Right ventricle myocardium superior (tissue), 1 donor: ENCODE data around the gene TBCK. TPM values are rescaled to one million over a fixed set of nuclear protein-coding genes. Genes with fewer than 3 reads are reported as not detected.
A peak's percentile ranks its signal among the peaks of the same experiment; 100 is the strongest.

Experiments used
- ATAC-seq: fragments of 200-7000 bp; cut with Tn5 transposase; one replicate; pipeline ENCODE4 v1.9.1; 2020; ENCODE audit warnings: mild to moderate bottlenecking; ENCODE audit not compliant: poor library complexity
- DNase-seq: peaks from one replicate; pipeline ENCODE4 v3.0.0-alpha.2; 2020
- intact Hi-C: fragments of 100-400 bp; cut with DNase I; formaldehyde crosslinking; loops from one replicate; pipeline ENCODE4 v1.11.2; 2022
- long read RNA-seq: library from polyadenylated mRNA; unstranded; transcript quantifications from one replicate; pipeline ENCODE4 v2.0.0, GENCODE V29; 2021
- total RNA-seq: library from RNA; stranded (reverse); fragmentation: NEBNext Ultra II Directional; extraction: Animal tissue kit (Norgen Biotek cat#: 25700); gene quantifications from one replicate; pipeline ENCODE4 v1.2.1, GENCODE V29; 2021
- donor health status: DM: no; HTN: yes; CAD: no; lungs with severe emphysema.

TBCK gene
- 17.0 TPM for total RNA-seq
- long read RNA-seq, transcript TBCK-204 (26 exons, 3,047 nt), result major isoform, 5 of 7 reads
- long read RNA-seq, partial matches to known transcripts, result 0 of 7 reads
- long read RNA-seq, other reads (novel, unspliced or antisense), result 1 of 7 reads

DNA sequence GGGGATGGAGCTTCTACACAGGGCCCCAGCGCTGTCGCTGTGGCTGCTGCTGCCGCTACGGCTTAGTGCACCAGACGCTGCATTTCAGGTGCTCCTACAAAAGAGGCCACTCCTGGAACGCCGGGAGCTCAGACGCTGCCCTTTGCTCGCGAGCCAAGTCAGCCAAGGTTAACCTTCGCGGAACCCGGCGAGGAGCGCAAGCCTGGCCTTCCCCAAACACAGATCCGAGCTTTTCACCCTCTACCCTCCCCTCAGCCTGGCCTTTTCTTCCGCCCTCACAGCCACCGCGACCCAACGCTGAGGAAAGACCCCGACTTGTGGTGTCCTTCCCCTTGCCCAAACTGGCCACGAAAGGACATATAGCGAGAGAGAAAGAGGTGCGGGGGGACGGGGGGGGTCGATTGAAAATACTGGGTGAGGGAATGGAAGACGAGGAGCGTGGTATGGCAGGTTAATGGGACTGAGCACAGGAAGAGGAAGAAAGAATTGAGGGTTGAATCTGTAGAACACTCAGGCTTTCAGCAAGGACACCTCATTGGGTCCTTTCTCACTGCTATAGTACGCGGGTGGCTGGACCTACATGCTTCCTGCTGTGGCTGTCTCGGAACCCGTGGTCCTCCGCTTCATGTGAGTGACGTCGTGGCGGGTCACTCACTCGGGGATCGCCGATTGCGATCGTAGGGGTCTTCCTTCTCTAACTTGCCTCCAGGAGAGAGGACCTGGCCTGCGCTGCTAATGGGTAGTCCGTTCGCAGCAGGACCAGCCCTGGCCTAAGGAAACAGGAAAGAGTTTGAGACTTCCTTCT, at the start of gene TBCK, which contains the start of gene AIMP1:
TBCK (minus strand) TSS at position 242 of the 805 bp plus-strand sequence. CDS start 7,249 bp downstream, outside the sequence.
AIMP1 (plus strand) TSS at position 583 of the 805 bp plus-strand sequence. CDS start 8,460 bp downstream, outside the sequence.
- DNase-seq, result peak; percentile 91
- intact Hi-C loops, result no loop called here
- peak; percentile 99 for ATAC-seq

DNA sequence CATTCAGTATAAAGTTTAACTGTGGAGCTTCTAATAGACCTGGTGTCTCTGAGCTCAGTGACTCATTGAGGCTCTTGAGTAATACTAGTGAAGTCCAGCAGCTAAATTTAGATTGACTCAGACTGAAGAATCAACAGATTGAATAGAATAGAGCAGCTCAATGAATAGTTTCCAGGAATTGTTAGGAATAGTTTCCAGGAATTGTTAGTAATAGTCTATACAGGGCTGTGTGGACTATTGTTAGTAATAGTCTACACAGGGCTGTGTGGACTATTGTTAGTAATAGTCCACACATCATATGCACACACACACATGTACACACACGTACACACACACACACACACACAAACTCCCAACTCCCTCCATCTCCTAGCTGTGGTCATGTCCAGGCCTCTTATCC, 49.6 kb upstream of the TBCK start:
- intact Hi-C loops, result no loop called here
- ATAC-seq, result peak; percentile 82
- no peak for DNase-seq

DNA sequence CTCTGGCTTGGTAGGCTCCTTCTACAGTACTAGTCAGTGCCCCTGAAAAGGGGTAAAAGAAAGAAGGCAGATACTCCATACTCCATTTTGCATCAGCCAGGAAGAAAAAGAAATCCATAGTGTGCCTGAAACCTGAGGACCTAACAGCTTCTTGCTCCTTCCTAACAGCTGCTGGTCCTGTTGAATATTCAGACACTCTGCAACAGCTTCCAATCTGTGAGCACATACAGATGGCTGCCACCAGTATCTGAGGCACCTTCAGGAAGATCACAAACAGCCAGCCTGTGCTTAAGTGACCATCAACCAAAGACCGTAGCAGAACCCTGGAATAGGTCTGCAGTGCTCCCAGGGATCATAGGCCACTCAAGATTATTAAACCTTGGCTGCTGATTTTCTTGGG, 48.3 kb upstream of the TBCK start:
- intact Hi-C loops, result no loop called here
- no peak for ATAC-seq
- DNase-seq, result no peak

DNA sequence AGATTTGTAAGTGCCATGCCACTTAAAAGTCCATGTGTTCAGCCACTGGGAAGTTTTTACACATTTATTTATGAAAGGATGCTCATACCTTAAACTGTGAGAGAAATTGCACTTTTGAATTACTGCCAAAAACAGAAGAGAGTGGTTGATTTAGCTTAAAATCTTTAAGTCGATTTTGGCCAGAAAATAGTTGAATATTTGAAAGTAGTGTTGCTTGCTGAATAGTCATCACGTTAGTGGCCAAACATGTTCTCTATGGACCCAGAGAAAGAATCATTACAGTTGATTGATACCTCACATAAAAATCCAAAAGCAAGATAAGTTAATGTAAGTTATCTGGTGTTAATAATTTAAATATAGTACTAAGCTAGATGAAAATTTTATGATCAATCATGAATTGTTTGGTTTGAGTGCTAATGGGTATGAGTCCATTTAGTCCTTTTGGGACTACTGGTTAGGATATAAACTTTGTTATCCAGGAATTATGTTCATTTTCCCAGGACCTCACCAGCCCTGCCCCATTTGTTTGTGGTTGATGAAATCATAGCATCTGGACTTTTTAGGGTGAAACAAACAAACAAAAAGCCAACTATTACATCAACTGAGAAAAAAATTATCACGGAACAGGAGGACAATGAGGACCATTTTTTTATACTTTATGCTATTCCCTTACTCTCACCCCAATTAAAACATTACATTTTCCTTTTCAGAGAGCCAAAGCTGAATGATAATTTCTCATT, 46.2 kb upstream of the TBCK start:
- DNase-seq (no peak), ATAC-seq (no peak)
- intact Hi-C loops, result no loop called here

DNA sequence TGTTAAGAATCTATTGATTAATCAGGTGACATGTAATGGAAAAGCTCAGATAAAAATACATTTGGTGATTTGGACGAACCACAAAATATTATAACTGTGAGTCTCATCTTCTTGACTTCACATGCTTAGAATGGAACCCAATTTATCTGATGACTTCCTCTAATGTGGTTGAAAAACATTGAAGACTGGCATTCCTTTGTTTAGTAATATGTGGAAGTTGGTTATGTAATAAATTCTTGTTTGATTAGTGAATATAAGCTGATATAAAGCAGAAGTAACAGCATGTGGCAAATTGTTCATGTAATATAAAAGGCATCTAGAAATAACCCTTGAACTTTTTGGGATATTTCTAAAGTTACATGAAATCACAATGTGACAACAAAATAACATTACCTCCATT, 42.9 kb upstream of the TBCK start:
- DNase-seq (no peak), ATAC-seq (no peak)
- intact Hi-C loops, result no loop called here

DNA sequence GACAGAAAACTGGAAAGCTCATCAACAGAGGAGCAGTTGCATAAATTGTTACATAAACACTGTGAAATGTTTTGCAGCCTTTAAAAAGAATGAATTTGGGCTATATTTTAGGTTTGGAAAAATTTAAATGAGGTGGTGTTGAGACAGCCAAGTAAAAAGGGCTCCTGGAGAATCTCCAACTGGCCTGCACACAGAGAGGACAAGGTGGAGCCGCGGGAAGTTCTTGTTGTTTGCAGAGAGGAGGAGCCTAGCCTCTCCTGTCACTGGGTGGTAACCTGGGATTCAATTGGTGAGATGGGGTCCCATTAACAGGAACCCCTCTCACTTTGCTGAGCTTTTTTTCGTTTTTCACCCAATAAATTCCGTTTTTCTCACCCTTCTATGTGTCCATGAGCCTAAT, 39.2 kb upstream of the TBCK start:
- DNase-seq (no peak), ATAC-seq (no peak)
- intact Hi-C loops, result no loop called here

DNA sequence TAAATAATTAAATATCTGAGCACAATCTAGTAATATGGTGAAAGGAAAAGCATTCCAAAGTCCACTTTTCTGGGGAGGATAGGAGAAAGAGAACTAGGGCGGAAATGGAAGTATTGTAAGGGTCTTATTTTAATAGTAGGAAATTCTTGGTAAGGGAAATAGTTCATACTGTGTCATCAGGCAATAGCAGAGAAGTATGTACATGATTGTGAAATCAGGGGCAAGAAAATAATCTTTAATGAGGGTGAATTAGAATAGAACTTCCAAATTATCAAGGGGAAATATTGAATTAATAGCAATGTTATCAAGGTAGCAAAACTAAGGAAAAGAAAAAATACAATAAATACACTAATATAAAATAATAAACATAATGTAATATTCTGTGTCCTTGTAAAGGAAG, 37.8 kb upstream of the TBCK start:
- no peak for DNase-seq
- ATAC-seq, result no peak
- intact Hi-C loops, result no loop called here

DNA sequence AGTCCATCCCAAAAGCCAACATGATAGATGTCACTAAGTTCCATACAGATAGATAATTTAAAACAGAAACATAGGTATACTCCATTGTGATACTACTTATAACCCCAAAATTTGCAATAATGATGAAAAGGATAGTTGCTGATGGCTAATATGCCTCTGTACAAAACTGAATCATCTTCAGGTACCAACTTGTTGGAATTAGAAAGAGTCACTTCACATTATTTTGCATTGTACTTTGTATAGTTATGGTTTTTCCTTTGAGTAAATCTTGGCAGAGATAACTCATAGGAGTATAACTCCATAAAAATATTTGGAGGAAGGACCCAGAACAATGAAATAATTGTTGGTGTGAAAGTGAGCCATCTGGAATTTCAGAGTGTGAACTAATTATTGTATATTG, 35.0 kb upstream of the TBCK start:
- DNase-seq, result no peak
- ATAC-seq, result no peak
- intact Hi-C loops, result no loop called here

DNA sequence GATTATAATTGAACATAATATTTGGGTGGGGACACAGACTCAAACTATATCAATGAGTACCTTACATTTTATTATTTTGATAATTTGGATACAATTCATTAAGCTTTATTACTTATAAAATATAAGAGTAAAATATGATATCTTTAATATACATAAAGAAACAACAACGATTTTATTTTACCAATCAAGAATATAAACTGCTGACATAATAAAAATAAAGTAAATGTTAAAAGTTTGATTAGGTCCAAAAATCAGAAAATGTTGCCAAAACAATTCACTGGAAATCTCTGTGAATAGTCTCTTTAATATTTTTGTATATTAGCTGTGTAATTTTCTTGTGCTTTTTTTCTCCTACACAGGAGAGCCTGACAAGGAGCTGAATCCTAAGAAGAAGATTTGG, 31.2 kb upstream of the TBCK start:
- intact Hi-C loops, result no loop called here
- no peak for ATAC-seq

DNA sequence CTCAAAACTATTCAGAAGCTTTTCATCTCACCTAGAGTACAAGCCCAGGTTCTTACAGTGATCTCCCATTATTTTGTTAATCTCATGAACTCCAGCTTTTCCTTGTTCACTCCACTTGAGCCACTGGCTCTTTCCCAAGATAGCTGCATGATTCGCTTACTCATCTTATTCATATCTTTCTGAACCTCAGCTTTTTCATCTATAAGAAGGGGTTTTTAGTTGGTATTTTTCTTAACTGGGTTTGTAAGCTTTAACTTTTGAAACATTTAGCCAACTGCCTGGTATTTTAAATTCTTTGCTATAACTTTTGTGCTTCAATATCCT, 28.6 kb upstream of the TBCK start:
- intact Hi-C loops, result no loop called here
- ATAC-seq, result no peak
- no peak for DNase-seq

More for the DNA sequence above, 31.2 kb upstream of the TBCK start:
- DNase-seq, result no peak

DNA sequence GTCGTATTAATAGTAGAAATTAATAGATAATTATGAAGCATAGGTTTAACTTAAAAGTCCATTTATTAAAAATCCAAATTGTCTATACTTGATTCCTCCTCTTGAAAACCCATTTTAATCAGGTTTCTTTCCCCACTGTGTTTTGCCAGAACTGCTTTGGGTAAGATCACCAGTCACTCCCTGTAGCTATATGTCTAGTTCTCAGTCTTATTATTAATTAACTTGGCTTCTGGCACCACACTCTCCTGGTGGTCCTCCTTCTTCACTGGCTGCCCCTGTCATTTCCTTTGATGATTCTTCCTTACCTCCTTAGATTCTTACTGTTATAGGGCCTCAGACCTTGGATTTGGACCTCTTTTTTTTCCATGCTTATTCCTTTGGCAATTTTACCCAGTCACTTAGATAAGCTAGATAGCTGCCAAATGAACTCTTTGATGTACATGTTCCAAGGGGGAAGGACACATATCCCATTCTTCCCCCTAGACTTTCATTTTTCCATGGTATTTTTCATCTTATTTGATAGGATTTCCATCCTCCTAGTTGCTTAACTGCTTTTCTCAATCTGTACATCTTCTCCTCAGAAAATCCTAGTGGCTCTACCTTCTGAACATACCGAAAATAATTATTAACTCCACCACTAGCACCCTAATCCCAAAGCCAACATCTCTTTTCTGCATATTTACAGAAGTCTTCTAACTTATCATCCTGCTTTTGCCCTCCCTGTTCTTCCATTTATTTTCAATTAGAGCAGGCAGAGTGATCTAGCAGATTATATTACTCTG, 28.0 kb upstream of the TBCK start:
- no peak for ATAC-seq
- intact Hi-C loops, result no loop called here
- no peak for DNase-seq

DNA sequence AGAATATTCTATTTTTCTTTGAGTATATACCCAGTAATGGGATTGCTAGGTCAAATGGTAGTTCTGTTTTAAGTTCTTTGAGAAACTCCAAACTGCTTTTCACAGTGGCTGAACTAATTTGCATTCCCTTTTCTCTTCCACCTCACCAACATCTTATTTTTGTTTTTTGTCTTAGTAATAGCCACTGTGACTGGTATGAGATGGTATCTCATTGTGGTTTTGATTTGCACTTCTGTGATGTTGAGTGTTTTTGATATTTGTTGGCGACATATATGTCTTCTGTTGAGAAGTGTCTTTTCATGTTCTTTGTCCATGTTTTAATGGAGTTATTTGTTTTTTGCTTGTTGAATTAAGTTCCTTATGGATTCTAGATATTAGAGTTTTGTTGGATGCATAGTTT, 24.8 kb upstream of the TBCK start:
- no peak for DNase-seq
- intact Hi-C loops, result no loop called here
- ATAC-seq, result no peak

DNA sequence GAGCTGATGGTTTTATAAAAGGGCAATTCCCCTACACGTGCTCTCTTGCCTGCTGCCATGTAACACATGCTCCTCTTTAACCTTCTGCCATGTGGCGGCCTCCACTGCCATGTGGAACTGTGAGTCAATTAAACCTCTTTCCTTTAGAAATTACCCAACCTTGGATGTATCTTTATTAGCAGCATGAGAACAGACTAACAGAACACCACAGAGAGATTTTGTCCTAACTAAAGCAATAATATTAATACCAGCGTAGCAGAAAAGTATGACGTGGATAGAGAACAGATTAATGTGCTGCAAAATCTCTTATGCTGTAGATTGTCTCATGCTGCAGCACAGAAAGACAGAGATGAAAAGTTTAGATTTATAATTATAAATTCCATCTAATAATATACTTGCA, 23.4 kb upstream of the TBCK start:
- intact Hi-C loops, result no loop called here
- no peak for ATAC-seq
- no peak for DNase-seq

DNA sequence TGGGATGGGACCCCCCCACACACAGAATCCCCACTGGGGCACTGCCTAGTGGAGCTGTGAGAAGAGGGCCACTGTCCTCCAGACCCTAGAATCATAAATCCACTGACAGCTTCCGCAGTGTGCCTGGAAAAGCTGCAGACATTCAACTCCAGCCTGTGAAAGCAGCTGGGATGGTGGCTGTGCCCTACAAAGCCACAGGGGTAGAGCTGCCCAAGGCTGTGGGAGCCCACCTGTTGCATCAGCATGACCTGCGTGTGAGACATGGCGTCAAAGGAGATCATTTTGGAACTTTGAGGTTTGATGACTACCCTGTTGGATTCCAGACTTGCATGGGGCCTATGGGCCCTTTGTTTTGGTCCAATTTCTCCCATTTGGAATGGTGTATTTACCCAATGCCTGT, 22.7 kb upstream of the TBCK start:
- DNase-seq, result no peak
- intact Hi-C loops, result no loop called here
- no peak for ATAC-seq

DNA sequence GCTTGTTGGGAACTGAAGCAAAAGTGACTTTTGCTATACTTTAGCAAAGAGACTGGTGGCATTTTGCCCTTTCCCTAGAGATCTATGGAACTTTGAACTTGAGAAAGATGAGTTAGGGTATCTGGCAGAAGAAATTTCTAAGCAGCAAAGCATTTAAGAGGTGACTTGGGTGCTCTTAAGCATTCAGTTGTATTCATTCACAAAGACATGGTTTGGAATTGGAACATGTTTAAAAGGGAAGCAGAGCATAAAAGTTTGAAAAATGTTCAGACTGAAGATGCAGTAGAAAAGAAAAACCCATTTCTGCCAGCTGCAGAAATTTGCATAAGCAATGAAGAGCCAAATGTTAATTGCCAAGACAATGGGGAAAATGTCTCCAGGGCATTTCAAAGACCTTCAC, 21.9 kb upstream of the TBCK start:
- no peak for DNase-seq
- intact Hi-C loops, result no loop called here

DNA sequence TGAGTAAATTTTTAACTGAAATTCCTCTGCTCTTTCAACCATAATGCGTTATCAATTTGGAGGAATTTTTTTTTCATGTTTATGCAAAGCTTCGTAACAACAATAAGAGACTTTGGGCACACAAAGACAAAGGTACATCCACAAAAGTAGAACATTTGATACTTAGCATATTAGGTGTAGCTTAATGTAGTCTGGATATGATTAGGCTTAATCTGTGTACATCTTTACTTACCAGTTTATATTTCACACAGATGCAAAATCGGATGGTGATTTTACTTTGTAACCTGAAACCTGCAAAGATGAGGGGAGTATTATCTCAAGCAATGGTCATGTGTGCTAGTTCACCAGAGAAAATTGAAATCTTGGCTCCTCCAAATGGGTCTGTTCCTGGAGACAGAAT, 20.6 kb upstream of the TBCK start:
- DNase-seq, result no peak
- ATAC-seq, result no peak
- intact Hi-C loops, result no loop called here

More for the DNA sequence above, 21.9 kb upstream of the TBCK start:
- no peak for ATAC-seq

DNA sequence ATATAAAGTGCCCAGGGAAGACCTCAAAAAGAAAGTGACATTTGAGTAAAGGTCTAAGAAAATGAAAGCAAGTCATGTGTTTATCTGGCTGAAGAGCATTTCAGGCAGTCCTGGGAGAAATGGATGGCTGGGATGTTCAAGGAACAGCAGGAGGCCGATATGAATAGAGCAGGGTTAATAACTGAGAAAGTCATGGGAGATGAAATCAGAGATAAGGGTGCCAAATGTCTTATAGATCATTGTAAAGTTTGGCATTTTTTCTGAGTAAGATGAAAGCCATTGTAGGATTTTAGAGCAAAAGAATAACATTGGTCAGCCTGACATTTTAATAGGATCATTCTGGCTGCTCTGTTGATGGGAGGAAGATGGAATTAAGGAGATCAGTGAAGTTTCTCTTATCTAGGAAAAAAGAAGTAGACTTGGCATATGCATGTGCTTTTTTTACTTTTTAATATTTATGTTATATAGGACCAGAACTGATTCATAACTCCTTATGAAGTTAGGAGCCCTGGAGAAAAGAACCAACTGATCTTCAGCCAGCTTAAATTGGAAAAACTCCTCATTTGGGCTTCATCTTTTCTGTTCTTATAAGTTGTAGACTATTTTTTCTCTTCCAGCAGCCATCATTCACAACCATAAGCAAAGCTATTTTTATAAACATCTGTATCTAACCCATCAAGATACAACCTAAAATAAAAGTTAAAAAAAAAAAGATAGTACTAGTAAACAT, 18.9 kb upstream of the TBCK start:
- intact Hi-C loops, result no loop called here
- DNase-seq (no peak), ATAC-seq (no peak)

DNA sequence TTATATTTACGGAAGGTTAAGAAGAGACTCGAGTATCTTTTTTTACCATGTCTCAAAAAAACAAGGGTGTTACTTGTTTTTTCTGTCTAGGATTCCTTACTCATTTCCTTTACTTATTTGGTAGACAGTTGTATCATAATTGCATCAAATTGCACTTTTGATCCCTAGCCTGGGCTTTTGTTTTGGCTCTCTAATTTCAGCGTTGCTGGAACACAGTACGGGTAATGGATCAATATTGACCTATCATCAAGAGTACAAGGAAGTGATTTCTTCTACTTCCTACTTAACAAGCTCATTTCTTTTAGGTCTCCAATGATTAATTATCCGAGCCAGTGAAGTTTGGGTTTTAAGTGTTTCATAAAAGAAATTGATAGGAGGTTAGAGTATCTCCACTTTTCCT, 17.2 kb upstream of the TBCK start:
- ATAC-seq, result no peak
- DNase-seq, result no peak
- intact Hi-C loops, result no loop called here
